Spleen (tissue), 7 donors: ENCODE measurements around the gene KLK15.

Source experiments
- CTCF ChIP-seq, 11 experiments: fragments of 200-600 bp in 7 of 11; fragments of 450-650 bp in 4 of 11; sonication (generic) in 4 of 11; IDR thresholded peaks in 8 of 11; conservative IDR thresholded peaks in 3 of 11; 1 replicate in 7 of 11; 2 replicates in 4 of 11; pipeline versions ENCODE4 v1.4.0 to v1.8.0; 2016 to 2021; ENCODE audit warnings: antibody characterized with exemption in 11 of 11, inconsistent platforms in 4 of 11, mild to moderate bottlenecking in 1 of 11
- POLR2AphosphoS5 ChIP-seq, 3 donors: sonication (generic); formaldehyde crosslinking; IDR thresholded peaks; one replicate each; pipeline ENCODE4 v1.5.1; 2017; ENCODE audit warnings: antibody characterized with exemption in 3 of 3
- donor health status: DM: no; HTN: no; CAD: no; lungs with moderate emphysema.
- donor health status: DM: no; HTN: no; CAD: no.
- donor health status: DM: no; HTN: no; CAD: no.

DNA sequence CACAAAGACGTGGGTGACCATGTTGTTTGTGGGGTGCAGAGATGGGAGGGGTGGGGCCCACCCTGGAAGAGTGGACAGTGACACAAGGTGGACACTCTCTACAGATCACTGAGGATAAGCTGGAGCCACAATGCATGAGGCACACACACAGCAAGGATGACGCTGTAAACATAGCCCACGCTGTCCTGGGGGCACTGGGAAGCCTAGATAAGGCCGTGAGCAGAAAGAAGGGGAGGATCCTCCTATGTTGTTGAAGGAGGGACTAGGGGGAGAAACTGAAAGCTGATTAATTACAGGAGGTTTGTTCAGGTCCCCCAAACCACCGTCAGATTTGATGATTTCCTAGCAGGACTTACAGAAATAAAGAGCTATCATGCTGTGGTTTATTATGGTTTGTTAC, 45.5 kb upstream of the KLK15 start:
- TF ChIP-seq CTCF (IDR thresholded peaks at IDR 0.05 in 8 of 11, conservative IDR thresholded peaks at IDR 0.05 in 3 of 11) (no peak), POLR2AphosphoS5 (IDR thresholded peaks at IDR 0.05) (no peak)
